Measurements from ENCODE around the gene APPL1. TPM values are rescaled to one million over a fixed set of nuclear protein-coding genes. Genes with fewer than 3 reads are reported as not detected.

The APPL1 gene
- total and polyA plus RNA-seq, 10 of the 15 experiments (the other 5 are each of a cell fraction or from before 2014, with no cell fraction given), result 15.0 to 77.6 (median 40.2) TPM

- TF ChIP-seq PKNOX1 (IDR thresholded peaks at IDR 0.05) (peak; percentile 98), RFX5 (IDR thresholded peaks at IDR 0.05; ENCODE audit: low read depth, low read length) (no peak), SMAD5 (IDR thresholded peaks at IDR 0.05; ENCODE audit: low read depth) (peak; percentile 57; the same call in 1 of the 2 replicates), POLR2A (IDR thresholded peaks at IDR 0.05; ENCODE audit: low read depth, low read length) (peak; percentile 88), FOS (IDR thresholded peaks at IDR 0.05; ENCODE audit: borderline replicate concordance, extremely low read depth, insufficient read length) (no peak), CBX5 (IDR thresholded peaks at IDR 0.05; ENCODE audit: low read depth) (0 out of 2 replicates have a peak, but pooled peaks have one; percentile 39), POLR2AphosphoS5 (IDR thresholded peaks at IDR 0.05; ENCODE audit: low read length) (peak; percentile 75; the same call in 1 of the 2 replicates), SIN3A (IDR thresholded peaks at IDR 0.05; ENCODE audit: low read depth, low read length) (no peak), EED (IDR thresholded peaks at IDR 0.05; ENCODE audit: low read depth) (peak; percentile 68), IRF3 (IDR thresholded peaks at IDR 0.05) (peak; percentile 71), ATF7 (IDR thresholded peaks at IDR 0.05; ENCODE audit: low read depth) (no peak), STAT3 (IDR thresholded peaks at IDR 0.05; ENCODE audit: low read depth, low read length) (no peak), PBX3 (IDR thresholded peaks at IDR 0.05; ENCODE audit: insufficient replicate concordance, low read depth, low read length) (peak; percentile 98), YY1 (IDR thresholded peaks at IDR 0.05; ENCODE audit: low read depth, low read length) (peak; percentile 38), EGR1 (IDR thresholded peaks at IDR 0.05; ENCODE audit: borderline replicate concordance in 1 of 2, low read depth in 2 of 2, low read length in 2 of 2) (peak in 1 of 2 experiments; percentile 58; a peak in 1 of 3 replicates), NFXL1 (IDR thresholded peaks at IDR 0.05; ENCODE audit: borderline replicate concordance) (no peak), SUPT20H (IDR thresholded peaks at IDR 0.05; ENCODE audit: borderline replicate concordance, control insufficient read depth, low read depth, low read length) (no peak), BCLAF1 (IDR thresholded peaks at IDR 0.05) (no peak), EP300 (IDR thresholded peaks at IDR 0.05; ENCODE audit: borderline replicate concordance in 1 of 2, control insufficient read depth in 1 of 2, low read depth in 2 of 2, low read length in 2 of 2) (no peak)
- TF ChIP-seq, protein P1, sequence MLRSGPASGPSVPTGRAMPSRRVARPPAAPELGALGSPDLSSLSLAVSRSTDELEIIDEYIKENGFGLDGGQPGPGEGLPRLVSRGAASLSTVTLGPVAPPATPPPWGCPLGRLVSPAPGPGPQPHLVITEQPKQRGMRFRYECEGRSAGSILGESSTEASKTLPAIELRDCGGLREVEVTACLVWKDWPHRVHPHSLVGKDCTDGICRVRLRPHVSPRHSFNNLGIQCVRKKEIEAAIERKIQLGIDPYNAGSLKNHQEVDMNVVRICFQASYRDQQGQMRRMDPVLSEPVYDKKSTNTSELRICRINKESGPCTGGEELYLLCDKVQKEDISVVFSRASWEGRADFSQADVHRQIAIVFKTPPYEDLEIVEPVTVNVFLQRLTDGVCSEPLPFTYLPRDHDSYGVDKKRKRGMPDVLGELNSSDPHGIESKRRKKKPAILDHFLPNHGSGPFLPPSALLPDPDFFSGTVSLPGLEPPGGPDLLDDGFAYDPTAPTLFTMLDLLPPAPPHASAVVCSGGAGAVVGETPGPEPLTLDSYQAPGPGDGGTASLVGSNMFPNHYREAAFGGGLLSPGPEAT (IDR thresholded peaks at IDR 0.05; ENCODE audit: low read depth), result peak; percentile 61; the same call in 1 of the 2 replicates
Observed at GRCh38 chr3:57227204-57227929, at the start of gene APPL1 (continued).

Measured in GM12878 (cell line).